HG03469 (cell line): ENCODE data around the gene C16orf92.
"Not testable (repeated sequence)": the region's sequence is repeated elsewhere in the genome, so short reads cannot be mapped to it uniquely, and the experiment has no call there.

Source experiments
- ATAC-seq: cut with Tn5 transposase; IDR thresholded peaks from one replicate; pipeline ENCODE4 v1.9.1; 2021; ENCODE audit warnings: mild to moderate bottlenecking, moderate library complexity, moderate number of reproducible peaks; ENCODE audit not compliant: unreplicated experiment

Gene C16orf92

GRCh38 chr16:30003670-30004423 lies 19.2 kb upstream of the C16orf92 start:
- no peak for ATAC-seq

GRCh38 chr16:30004424-30004776 lies 18.6 kb upstream of the C16orf92 start:
- no peak for ATAC-seq

DNA sequence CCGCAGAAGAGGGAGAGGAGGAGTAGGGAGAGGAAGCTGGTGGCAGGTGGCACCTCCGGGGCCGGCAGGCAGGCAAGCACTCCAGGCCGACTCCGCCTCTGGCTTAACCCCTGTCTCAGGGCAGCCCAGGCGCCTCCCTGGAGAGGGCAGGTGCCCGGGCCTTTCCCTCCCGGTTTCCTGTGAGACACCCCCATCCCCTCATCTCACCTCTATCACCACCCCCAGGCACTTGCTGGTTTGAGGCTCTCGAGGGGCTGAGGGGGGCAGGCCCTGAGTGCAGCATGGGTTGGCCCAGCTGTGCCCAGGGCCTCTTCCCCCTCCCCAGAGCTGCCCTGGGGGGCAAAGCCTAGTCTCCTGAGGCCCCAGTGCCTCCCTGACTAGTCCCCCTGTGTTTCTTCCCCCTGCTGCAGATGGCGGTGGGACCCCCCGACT lies 18.2 kb upstream of the C16orf92 start:
- no peak for ATAC-seq

GRCh38 chr16:30005341-30006094 lies 17.5 kb upstream of the C16orf92 start:
- no peak for ATAC-seq

DNA sequence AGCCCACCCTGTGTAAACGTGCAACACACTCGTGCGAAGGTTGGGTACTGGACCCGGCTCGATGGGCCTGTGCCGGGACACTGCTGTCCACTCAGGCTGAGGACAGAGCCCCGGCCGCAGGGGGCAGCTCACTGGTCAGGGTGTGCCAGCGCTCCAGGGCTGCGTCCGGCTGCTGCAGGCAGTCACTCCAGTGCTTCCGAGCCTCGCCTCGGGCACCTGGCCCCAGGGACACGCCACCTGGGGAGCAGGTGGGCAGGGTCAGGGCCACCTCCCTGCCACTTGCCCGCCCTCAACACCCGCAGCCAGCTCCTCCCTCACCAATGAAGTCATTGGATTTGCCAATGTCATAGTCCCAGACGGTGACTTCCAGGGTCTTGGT lies 16.9 kb upstream of the C16orf92 start:
- ATAC-seq = no peak

- no peak for ATAC-seq
Observed at GRCh38 chr16:30006659-30007377, 16.2 kb upstream of the C16orf92 start.

GRCh38 chr16:30007378-30007895 lies 15.6 kb upstream of the C16orf92 start:
- ATAC-seq = no peak

- ATAC-seq = no peak
Observed at GRCh38 chr16:30009085-30009862, 13.7 kb upstream of the C16orf92 start.

- no peak for ATAC-seq
Observed at GRCh38 chr16:30009990-30010843, 12.8 kb upstream of the C16orf92 start.

GRCh38 chr16:30010844-30011713 lies 11.9 kb upstream of the C16orf92 start, which contains the start of gene DOC2A:
Gene DOC2A, minus strand, starts transcription at chr16:30011027. Its CDS starts 805 bp downstream, at chr16:30010222.
- no peak for ATAC-seq

DNA sequence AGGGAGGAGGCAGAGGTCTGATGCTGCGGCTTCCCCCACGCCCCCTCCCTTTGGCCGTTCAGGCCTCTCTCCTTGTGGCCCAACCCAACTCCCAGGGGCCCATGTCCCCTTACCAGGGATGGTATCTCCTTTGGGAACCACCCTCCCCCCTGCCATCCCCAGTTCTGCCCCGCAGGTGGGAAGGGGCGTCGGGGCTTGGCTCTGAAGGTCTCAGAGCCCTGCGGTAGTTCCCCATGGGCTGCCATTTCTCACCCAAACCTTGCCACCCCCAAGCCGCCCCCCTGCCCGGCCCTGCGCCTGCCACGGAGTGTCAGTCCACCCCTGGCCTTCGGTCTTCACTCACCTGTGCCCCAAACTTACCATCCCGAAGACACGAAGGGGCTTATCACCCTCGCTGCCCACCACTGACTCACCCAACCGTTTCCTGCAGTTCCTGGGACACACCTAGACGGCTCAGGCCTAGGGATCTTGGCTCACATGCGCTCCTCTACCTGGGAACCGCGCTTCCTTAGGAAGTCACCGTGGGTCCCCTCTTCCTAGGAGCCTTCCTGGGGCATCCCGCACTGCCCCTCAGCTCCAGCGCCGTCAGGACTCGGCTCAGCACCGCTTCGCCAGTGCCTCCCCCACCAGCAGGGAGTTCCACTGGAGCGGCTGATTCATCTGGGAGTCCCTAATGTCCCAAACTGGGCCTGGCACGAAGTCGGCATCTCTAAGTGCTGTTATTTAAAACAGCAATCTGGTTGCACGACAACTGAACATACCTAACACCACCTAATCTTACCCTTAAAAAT lies 11.1 kb upstream of the C16orf92 start:
- no peak for ATAC-seq

GRCh38 chr16:30012598-30012997 lies 10.4 kb upstream of the C16orf92 start:
- not testable (repeated sequence) for ATAC-seq

GRCh38 chr16:30015450-30015849 lies 7.5 kb upstream of the C16orf92 start:
- ATAC-seq = not testable (repeated sequence)

GRCh38 chr16:30016555-30017276 lies 6.3 kb upstream of the C16orf92 start:
- ATAC-seq = no peak

DNA sequence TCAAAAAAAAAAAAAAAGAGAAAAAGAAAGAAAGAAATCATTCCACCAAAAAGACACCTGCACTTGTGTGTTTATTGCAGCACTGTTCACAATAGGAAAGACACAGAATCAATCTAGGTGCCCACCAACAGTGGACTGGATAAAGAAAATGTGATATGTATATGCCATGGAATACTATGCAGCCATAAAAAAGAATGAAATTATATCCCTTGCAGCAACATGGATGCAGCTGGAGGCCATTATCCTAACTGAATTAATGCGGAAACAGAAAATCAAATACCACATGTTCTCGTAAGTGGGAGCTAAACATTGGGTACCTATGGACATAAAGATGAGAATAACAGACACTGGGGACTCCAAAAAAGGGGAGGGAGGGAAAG lies 5.7 kb upstream of the C16orf92 start:
- ATAC-seq = no peak

- not testable (repeated sequence) for ATAC-seq
Observed at GRCh38 chr16:30017937-30018336, 5.1 kb upstream of the C16orf92 start.

- ATAC-seq = no peak
Observed at GRCh38 chr16:30018731-30019158, 4.3 kb upstream of the C16orf92 start.
